Activated CD8-positive, alpha-beta memory T cell treated with anti-CD3 and anti-CD28 coated beads for 36 hours (primary cell): ENCODE measurements around the gene SLC5A4. TPM values are rescaled to one million over a fixed set of nuclear protein-coding genes. Genes with fewer than 3 reads are reported as not detected.
"Not testable (repeated sequence)": the region's sequence is repeated elsewhere in the genome, so short reads cannot be mapped to it uniquely, and the experiment has no call there.

Experiments
- CTCF ChIA-PET: fragments of 350-600 bp; sonication (Branson Sonifier 250); formaldehyde crosslinking; loops from one replicate; lab custom pipeline; 2021; ENCODE audit warnings: antibody characterized with exemption; lab: Charles Lee
- POLR2A ChIA-PET: fragments of 350-600 bp; sonication (Branson Sonifier 250); formaldehyde crosslinking; loops from one replicate; lab custom pipeline; 2021; ENCODE audit warnings: antibody characterized with exemption; lab: Charles Lee
- total RNA-seq, 2 experiments: library from RNA; stranded (reverse); gene quantifications; one replicate each; pipeline ENCODE4 v1.2.3, GENCODE V29; 2021

Gene SLC5A4
- total RNA-seq, 2 experiments from 2014 or later: not detected

DNA sequence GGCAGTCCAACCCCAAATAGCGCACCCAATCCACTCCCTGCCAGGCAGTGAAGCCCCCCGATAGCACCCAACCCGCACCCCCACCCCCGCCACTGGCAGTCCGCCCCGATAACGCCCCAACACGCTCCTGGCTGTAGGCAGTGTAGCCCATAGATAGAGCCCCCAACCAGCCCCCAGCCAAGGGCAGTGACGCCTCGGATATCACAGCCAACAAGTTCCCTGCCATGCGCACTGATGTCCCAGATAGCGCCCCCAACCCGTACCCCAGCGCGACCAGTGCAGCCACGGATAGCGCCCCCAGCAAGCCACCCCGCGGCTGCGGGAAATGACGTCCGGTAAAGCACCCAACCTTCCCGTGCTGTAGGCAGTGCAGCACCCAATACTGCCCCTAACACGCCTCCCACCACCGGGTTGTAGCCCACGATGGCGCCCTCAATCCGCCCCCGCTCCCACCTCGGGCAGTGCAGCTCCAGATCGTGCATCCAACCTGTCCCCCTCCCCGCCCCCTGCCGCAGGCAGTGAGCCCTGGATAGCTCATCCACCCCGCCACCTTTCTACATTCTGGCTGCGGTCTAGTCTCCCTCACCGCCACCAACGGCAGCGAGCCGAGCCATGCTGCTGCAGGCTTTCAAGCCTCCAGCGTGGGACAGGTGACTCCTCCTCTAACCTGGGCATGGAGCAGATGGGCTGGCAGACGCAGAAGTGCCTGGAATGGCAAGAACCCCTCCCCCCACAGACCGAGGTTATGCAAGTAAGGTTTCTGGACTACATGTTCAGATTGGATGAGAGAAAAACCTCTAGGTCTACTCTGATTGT is 50.9 kb downstream of the SLC5A4 start:
- CTCF ChIA-PET: no interaction called here
- POLR2A ChIA-PET: no interaction called here

DNA sequence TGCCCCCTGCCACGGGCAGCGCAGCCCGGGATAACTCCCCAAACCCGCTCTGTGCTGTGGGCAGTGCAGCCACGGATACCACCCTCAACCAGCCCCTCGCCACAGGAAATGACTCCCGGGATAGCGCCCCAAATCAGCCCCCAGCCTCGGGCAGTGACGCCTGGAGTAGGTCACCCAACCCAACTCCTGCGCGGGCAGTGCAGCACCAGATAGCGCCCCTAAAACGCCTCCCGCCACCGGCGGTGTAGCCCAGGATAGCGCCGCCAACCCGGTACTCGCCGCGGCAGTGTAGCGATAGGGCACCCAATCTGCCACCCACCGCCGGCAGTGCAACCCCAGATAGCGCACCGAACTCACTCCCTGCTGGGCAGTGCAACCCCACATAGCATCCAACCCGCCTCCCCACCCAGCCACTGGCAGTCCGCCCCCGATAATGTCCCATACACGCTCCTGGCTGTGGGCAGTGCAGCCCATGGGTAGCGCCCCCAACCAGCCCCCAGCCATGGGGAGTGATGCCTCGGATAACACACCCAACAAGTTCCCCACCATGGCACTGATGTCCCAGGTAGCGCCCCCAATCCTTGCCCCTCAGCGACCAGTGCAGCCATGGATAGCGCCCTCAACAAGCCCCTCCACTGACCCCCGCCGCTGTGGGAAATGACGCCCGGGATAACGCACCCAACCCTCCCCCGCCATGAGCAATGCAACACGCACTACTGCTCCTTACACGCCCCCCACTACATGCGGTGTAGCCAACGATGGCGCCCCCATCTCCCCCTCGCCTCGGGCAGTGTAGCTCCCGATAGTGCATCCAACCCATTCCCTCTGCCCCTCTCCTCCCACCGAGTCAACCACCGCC is 51.7 kb downstream of the SLC5A4 start:
- POLR2A ChIA-PET: no interaction called here
- CTCF ChIA-PET: no interaction called here

DNA sequence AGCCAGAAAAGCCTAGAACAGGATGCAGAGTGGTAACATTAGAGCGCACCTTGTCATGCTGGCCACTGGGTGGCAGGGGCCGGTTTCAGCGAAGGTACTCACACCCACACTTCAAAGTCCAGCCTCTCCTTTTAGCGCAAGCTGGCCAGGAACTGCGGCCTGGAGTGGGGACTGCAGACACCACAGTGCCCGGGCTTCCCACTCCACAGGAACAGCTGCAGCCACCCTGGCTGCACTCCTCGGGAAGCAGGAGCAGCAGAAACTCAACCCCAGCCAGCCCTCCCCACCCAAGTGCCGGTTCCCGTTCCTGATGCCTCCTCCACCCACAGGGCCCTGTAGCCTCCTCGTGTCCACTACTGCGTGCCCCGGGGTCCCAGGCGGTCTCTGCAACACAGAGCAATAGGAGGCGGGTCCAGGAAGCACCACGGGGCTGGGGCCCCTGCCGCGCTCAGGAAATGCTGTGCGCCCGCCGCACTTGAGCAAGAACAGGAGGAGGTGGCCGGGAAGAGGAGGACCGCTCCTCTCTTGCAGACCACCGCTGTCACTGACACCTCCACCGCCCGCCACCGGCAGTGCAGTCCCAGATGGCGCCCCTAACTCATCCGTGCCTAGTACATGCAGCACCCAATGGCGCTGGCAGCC is 52.5 kb downstream of the SLC5A4 start:
- ChIA-PET POLR2A (no interaction called here), CTCF (interaction anchor here (0.9 to 1.7 kb wide), 2 partner anchors 53 to 60 kb away, joined by 3 read pairs; partner anchors contain the start of gene SLC5A4)

DNA sequence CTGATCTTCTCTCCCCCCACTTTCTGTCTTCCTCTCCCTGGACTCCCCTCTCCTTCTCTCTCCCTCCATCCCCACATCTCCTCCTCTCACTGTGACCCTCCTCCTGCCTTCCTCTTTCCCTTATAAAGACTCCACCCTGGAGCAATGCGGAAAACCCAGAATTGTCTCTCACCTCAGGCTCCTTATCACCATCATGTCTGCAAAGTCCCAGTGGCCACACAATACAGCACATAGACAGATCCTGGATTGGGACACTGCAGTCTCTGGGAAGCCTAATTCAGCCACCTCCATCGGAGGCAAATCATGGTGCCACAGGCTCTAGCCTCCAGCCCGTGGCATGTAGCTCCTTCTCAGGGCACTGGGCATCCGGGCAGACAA is 53.0 kb downstream of the SLC5A4 start:
- ChIA-PET POLR2A (no interaction called here), CTCF (interaction anchor here (0.9 to 1.7 kb wide), 2 partner anchors 53 to 60 kb away, joined by 3 read pairs; partner anchors contain the start of gene SLC5A4)

DNA sequence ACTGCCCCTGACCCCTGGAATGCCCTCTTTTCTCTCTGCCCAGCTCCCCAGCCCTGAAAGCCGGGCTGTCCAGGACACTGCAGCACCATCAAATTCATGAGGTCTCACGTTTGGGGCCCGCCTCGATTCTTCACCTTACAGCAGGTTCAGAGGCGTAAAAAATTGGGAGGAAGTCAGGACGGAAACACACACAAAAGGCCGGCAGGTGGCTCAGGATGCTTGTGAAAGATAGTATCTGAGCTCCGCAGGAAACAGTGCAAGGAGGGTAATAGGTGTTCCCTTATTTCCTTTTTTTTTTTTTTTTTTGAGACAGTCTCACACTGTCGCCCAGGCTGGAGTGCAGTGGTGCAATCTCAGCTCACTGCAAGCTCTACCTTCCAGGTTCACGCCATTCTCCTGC is 54.4 kb downstream of the SLC5A4 start:
- ChIA-PET CTCF (interaction anchor here (0.6 to 0.9 kb wide), 2 partner anchors 66 to 231 kb away, joined by 3 to 4 read pairs; no protein-coding TSS in a partner anchor), POLR2A (no interaction called here)

DNA sequence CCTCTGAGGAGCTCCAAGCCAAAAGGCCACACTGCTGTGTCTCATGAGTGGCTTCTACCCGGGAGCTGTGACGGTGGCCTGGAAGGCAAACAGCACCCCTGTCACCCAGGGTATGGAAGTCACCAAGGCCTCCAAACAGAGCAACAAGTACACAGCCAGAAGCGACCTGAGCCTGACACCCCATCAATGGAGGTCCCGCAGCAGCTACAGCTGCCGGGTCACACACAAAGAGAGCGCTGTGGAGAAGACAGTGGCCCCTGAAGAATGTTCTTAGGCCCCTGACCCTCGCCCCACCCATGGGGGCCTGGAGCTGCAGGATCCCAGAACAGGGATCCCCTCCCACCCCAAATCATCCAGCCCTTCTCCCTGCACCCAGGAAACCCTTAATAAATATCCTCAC is 55.2 kb downstream of the SLC5A4 start:
- CTCF ChIA-PET: interaction anchor here (0.9 kb wide), 1 partner anchor 67 kb away, joined by 4 read pairs; no protein-coding TSS in a partner anchor
- POLR2A ChIA-PET: no interaction called here

DNA sequence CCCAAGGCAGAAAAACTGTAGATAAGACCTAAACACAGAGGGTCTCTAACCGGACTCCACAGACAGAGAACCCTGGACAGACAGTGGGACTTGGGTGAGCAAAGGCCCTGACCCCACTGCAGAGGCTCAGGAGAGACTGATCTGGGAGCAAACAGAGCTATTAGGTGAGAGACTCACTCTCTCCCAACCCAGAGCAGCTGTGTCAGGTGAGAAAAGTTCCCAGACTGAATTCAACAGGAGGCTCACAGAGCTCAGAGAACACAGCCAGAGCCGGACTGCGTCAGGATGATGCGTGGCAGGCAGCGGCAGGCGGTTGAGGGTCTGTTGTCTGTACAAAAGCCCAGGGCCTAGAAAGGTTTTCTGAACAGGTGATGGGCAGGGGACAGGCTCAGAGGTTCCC is 55.8 kb downstream of the SLC5A4 start:
- ChIA-PET CTCF (no interaction called here), POLR2A (no interaction called here)

DNA sequence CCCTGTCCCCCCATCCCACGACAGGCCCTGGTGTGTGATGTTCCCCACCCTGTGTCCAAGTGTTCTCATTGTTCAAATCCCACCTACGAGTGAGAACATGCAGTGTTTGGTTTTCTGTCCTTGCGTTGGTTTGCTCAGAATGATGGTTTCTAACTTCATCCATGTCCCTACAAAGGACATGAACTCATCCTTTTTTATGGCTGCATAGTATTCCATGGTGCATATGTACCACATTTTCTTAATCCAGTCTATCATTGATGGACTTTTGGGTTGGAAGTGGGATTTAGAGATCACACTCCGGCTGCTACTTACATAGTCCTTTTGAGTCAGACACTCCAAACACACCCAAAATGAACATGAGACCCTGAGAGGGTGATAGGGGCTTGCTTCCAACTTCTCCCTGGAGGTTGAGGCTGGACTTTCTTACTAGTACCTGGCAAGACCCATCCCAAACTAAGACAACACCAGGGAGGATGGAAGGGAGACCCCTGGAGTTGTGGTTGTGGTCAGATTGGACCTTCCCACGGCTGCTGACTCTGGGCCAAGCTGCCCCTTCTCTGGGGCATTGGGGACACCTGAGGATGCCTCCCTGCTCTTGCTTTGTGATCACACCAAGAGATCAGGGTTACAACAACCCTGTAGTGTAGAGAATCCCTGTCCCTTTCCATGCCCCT is 57.5 kb downstream of the SLC5A4 start:
- POLR2A ChIA-PET: not testable (repeated sequence)
- CTCF ChIA-PET: interaction anchor here (0.6 kb wide), 1 partner anchor 17 kb away, joined by 3 read pairs; no protein-coding TSS in a partner anchor

DNA sequence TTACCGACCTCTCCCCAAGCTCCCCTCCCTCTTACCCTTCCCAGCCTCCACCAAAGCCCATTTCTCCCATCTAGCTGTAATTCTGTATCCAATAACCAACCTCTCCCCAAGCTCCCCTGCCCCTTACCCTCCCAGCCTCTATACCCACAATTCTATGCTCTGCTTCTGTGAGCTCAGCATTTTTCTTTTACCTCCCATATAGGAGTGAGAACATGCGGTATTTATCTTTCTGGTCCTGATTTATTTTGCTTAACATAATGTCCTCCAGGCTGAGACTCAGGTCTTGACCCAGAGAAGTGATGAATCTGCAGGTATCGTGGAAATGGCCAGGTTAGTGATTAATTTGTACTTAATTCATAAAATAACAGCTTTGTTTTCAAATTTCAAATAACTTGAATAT is 59.2 kb downstream of the SLC5A4 start:
- CTCF ChIA-PET, POLR2A ChIA-PET: not testable (repeated sequence)

DNA sequence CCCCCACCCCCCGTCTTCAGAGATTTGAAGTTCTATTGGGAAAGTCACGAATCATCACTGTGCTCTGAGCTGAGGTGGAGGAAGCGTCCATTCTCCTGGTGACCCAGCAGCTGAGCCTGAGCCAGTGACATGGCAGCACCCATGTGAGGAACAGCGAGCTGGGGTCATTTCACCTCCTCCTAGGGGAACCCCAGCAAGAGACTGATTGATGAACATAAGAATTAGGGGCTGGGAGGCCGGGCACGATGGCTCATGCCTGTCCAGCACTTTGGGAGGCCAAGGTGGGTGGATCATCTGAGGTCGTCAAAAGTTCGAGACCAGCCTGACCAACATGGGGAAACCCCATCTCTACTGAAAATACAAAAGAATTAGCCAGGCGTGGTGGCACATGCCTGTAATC is 61.8 kb downstream of the SLC5A4 start:
- CTCF ChIA-PET, POLR2A ChIA-PET: not testable (repeated sequence)

DNA sequence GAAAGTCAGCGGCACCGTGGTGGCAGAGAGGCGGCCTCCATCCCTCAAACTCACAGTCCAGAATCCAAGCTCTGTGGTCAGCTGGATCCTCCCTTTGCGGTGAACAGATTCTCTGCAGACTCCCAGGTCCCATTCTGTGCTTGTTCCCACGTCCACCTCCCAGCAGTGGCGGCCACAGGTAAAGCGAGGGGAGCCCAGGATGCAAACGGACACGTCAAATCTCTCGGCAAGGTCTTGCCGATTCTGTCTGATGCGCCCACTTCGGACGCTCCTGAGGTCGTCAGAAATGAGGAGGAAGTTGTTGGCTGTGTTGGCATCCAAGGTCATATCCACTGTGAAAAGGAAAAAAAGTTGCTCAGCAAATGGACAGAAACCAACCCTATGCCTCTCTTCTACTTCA is 64.1 kb downstream of the SLC5A4 start:
- CTCF ChIA-PET: not testable (repeated sequence)

DNA sequence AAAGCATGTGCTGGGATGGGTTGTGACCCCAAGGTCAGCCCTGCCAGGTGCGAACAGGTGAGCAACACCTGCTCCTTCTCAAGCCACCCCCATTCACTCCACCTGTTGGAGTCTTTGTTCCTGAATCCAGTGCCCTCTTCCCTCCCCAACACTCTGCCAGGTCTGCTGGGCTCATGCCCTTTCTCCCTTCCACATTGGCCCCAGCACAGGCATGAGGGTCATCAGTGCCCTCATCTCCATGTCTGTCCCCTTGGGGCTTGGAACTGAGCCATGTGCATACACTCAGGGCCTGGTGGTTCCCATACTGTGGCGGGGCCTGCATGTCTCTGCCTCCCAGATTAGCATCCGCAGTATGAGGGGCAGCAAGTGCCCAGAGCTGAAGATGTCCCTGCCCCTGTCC is 69.3 kb downstream of the SLC5A4 start:
- POLR2A ChIA-PET: no interaction called here
- CTCF ChIA-PET: no interaction called here

More for the DNA sequence above, 64.1 kb downstream of the SLC5A4 start:
- POLR2A ChIA-PET: not testable (repeated sequence)

DNA sequence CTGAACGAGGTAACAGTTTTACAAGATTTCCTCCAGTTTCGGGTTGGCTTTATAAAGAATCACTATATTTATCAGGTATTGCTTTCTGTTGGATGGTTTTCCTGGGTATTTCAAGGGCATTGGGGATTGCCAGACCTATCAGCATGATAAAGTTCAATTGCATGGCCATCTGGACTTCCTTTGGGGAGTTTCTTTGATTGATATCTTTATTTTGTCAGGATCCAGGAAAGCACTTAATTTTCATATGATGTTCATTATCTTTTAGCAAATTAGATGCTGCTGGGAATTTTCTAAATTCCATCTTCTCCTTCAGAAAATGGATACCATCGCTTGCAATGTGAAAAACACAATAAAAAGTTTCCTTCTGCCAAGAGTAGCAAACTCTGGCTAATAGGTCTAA is 71.5 kb downstream of the SLC5A4 start:
- ChIA-PET POLR2A (no interaction called here), CTCF (no interaction called here)

DNA sequence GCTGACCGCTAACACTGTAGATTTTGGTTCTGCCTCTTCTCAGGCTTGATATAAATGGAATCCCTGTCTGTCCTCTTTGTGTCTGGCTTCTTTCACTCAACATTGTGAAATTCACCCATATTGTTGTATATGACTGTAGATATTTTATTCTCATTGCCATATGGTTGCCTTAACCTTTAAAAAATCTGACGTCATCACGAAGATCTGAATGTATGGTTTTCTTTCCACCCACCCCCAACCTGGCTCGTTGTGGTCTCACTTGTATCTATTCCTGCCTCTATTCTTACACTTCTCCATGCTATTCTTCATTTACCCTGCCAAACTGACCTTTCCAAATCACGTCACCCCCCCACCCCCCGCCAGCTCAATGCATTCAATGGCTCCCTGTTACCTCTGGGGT is 74.1 kb downstream of the SLC5A4 start:
- ChIA-PET CTCF (interaction anchor here (1.1 kb wide), 1 partner anchor 17 kb away, joined by 3 read pairs; no protein-coding TSS in a partner anchor), POLR2A (no interaction called here)

DNA sequence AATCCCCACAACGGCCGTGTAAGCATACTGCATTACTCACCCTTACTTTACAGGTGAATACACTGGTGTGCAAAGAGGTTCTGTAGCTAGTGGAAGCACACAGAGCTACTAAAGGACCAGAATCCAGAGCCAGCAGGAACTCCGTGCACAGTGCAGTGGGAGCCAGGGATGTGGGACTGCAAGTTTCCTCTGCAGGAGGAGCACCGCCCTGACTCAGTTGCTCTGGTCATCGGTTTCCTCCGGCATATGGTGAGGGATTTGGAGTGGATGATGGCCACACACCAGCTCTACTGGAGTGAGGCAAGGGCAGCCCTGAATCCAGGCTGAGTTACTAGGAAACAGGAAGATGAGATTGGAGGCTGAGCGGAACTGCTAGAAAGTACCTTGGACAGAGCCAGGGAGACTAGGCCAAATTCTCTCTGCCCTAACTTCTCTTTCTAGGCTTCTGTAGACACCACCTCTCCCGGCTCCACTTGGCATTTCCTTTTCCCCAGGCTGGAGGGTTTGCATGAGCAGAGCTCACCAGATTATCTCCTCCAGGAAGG is 77.9 kb downstream of the SLC5A4 start:
- CTCF ChIA-PET: no interaction called here
- POLR2A ChIA-PET: no interaction called here

DNA sequence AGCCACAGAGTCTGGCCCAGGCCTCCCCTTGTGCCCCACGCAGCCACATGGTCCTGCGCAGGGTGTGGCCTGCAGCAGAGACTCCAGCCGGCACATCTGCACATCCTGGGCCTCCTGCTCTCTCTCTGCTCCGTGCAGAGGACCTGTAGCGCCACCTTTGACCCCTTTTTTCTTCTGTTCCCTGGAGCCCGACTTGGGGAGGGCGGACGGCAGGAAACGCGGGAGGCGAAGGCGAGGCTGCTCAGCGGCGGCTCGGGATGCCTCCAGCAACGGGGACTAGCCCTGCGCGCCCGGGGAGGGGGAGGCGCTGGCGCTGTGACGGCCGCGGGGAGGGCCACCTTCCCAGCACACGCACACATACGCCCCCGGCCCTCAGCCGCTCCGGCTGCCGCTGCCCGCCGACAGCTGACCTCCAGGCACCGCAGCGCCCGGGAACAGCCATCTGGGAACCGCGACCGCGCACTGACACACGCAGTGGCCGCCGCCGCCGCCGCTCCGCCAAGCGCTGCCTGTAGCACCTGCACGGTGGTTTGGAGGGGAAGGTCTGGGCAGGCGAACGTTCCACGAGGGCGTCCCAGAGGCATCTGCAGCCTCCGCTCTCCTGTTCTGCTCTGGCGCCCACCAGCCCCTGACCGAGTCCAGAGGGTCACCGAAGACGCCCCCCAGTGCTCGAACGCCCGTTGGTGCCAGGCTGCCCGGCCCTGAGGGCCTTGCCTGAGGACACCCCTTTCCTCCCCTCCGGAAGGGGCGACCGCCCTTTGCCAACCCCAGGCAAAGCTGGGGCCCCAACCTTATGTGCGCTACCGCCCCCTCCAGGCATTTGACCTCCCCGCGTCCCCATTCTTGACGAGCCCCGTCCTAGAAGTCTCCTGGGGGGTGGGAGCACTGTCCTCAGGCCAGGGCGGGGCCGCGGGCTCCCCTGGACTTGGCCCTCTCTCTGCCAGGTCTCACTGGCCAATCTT is 79.2 kb downstream of the SLC5A4 start:
- POLR2A ChIA-PET: no interaction called here
- CTCF ChIA-PET: no interaction called here

DNA sequence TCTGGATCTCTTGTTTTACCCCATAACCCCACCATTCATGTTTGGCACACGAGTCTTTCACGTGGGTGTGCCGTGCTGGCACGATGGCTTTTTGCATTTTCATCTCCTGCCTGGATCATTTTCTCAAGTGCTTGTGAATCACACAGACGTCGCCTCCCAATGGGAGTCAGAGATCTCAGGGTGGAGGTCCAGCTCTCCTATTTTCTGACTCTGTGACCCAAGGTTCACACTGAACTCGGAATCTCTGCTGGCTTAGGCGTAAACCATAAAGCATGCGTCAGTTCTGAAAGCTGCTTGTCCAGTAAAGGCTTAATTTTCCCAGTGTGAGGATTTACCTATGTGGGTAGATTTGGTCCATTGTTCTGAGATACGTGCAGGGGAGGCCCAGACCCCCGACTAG is 80.0 kb downstream of the SLC5A4 start:
- ChIA-PET CTCF (no interaction called here), POLR2A (no interaction called here)
